GM21423 (cell line): ENCODE measurements around the gene SLCO3A1.

Experiments
- ATAC-seq: cut with Tn5 transposase; IDR thresholded peaks from one replicate; pipeline ENCODE4 v1.9.1; 2021; ENCODE audit warnings: mild to moderate bottlenecking, moderate library complexity; ENCODE audit not compliant: unreplicated experiment

The SLCO3A1 gene

GRCh38 chr15:91997163-91997562 is 143.7 kb downstream of the SLCO3A1 start:
- ATAC-seq: no peak

- no peak for ATAC-seq
Observed at GRCh38 chr15:92000709-92001108, 147.2 kb downstream of the SLCO3A1 start.

- ATAC-seq: no peak
Observed at GRCh38 chr15:92001307-92001706, 147.8 kb downstream of the SLCO3A1 start.

GRCh38 chr15:92002666-92003065 is 149.2 kb downstream of the SLCO3A1 start:
- no peak for ATAC-seq

GRCh38 chr15:92003515-92004067 is 150.1 kb downstream of the SLCO3A1 start:
- no peak for ATAC-seq

GRCh38 chr15:92005154-92005553 is 151.6 kb downstream of the SLCO3A1 start:
- no peak for ATAC-seq

- ATAC-seq: no peak
Observed at GRCh38 chr15:92006186-92007028, 152.9 kb downstream of the SLCO3A1 start.

GRCh38 chr15:92009162-92009561 is 155.7 kb downstream of the SLCO3A1 start:
- ATAC-seq: no peak

GRCh38 chr15:92011611-92012367 is 158.3 kb downstream of the SLCO3A1 start:
- no peak for ATAC-seq

GRCh38 chr15:92012368-92012629 is 158.8 kb downstream of the SLCO3A1 start:
- no peak for ATAC-seq

GRCh38 chr15:92012881-92013280 is 159.4 kb downstream of the SLCO3A1 start:
- ATAC-seq: no peak

GRCh38 chr15:92014281-92015030 is 160.9 kb downstream of the SLCO3A1 start:
- no peak for ATAC-seq

GRCh38 chr15:92017882-92018534 is 164.5 kb downstream of the SLCO3A1 start:
- ATAC-seq: no peak

GRCh38 chr15:92018535-92019239 is 165.2 kb downstream of the SLCO3A1 start:
- no peak for ATAC-seq

- no peak for ATAC-seq
Observed at GRCh38 chr15:92019706-92020105, 166.2 kb downstream of the SLCO3A1 start.

- ATAC-seq: no peak
Observed at GRCh38 chr15:92020207-92020606, 166.7 kb downstream of the SLCO3A1 start.

GRCh38 chr15:92020804-92021203 is 167.3 kb downstream of the SLCO3A1 start:
- no peak for ATAC-seq

- no peak for ATAC-seq
Observed at GRCh38 chr15:92021792-92022191, 168.3 kb downstream of the SLCO3A1 start.

- no peak for ATAC-seq
Observed at GRCh38 chr15:92023965-92024364, 170.5 kb downstream of the SLCO3A1 start.

GRCh38 chr15:92025706-92026270 is 172.3 kb downstream of the SLCO3A1 start:
- no peak for ATAC-seq
